Suprapubic skin (tissue), 4 donors: ENCODE data around the gene GSPT1.

Source experiments
- CTCF ChIP-seq, 2 donors: fragments of 200-600 bp in 1 of 2; fragments of 450-650 bp in 1 of 2; sonication (generic) in 1 of 2; IDR thresholded peaks; one replicate each; pipeline ENCODE4 v1.5.1; 2016 to 2019; ENCODE audit warnings: antibody characterized with exemption in 2 of 2, mild to moderate bottlenecking in 1 of 2, moderate library complexity in 1 of 2
- EP300 ChIP-seq: sonication (generic); formaldehyde crosslinking; IDR thresholded peaks from one replicate; pipeline ENCODE4 v1.6.1; 2017; ENCODE audit warnings: antibody characterized with exemption
- POLR2A ChIP-seq, 2 donors: fragments of 450-650 bp; IDR thresholded peaks; one replicate each; pipeline ENCODE4 v1.6.1; 2017; ENCODE audit warnings: antibody characterized with exemption in 2 of 2, mild to moderate bottlenecking in 2 of 2, moderate library complexity in 2 of 2
- POLR2AphosphoS5 ChIP-seq, 3 donors: sonication (generic); formaldehyde crosslinking; IDR thresholded peaks; one replicate each; pipeline ENCODE4 v1.6.1; 2017; ENCODE audit warnings: antibody characterized with exemption in 3 of 3

GRCh38 chr16:11835309-11835708, 80.4 kb downstream of the GSPT1 start:
- TF ChIP-seq CTCF (IDR thresholded peaks at IDR 0.05) (no peak), POLR2AphosphoS5 (IDR thresholded peaks at IDR 0.05) (no peak), POLR2A (IDR thresholded peaks at IDR 0.05) (no peak), EP300 (no peak)
